A549 (cell line): ENCODE data around the gene PPP1R2. TPM values are rescaled to one million over a fixed set of nuclear protein-coding genes. Genes with fewer than 3 reads are reported as not detected.
A peak's percentile ranks its signal among the peaks of the same experiment; 100 is the strongest.

Experiments used
- ATAC-seq, 2 experiments: fragments of 200-7000 bp in 1 of 2; fragments of >200 bp in 1 of 2; cut with Nextera tagmentation in 1 of 2; cut with Tn5 transposase in 1 of 2; 3 replicates each; pipeline versions ENCODE4 v1.8.0 to v1.9.1; 2018 to 2020; ENCODE audit warnings: mild to moderate bottlenecking in 1 of 2, moderate library complexity in 1 of 2
- CTCF ChIA-PET: fragments of 300-600 bp; sonication (Branson Sonifier 250); formaldehyde crosslinking; extraction: SDS; loops from one replicate; lab custom pipeline; 2021; ENCODE audit warnings: antibody characterized with exemption, inconsistent platforms; lab: Yijun Ruan, JAX
- POLR2A ChIA-PET: fragments of 350-600 bp; formaldehyde crosslinking; extraction: SDS; loops from one replicate; lab custom pipeline; 2021; ENCODE audit warnings: antibody characterized with exemption, inconsistent platforms; lab: Yijun Ruan, JAX
- DNase-seq, 2 experiments: peaks; one replicate each; pipeline versions ENCODE4 v3.0.0 to v3.0.0-alpha.2; 2011 to 2016; ENCODE audit warnings: low read depth in 1 of 2, low spot score in 1 of 2
- FAIRE-seq: peaks from 2 replicates; lab custom pipeline; 2011; peaks lifted over from hg19 to GRCh38; lab: Jason Lieb, UNC
- H3K27ac ChIP-seq, 2 experiments: fragments of >200 bp; sonication (Bioruptor Twin); formaldehyde crosslinking; 3 replicates each; pipeline ENCODE4 v1.5.1; 2016 to 2017
- H3K4me1 ChIP-seq: fragments of >200 bp; sonication (Bioruptor Twin); formaldehyde crosslinking; 3 replicates; pipeline ENCODE4 v1.6.1; 2016
- H3K4me2 ChIP-seq: fragments of >200 bp; sonication (Bioruptor Twin); formaldehyde crosslinking; 3 replicates; pipeline ENCODE4 v1.6.1; 2016
- H3K4me3 ChIP-seq: fragments of >200 bp; sonication (Bioruptor Twin); formaldehyde crosslinking; 3 replicates; pipeline ENCODE4 v1.5.1; 2016
- H3K9me3 ChIP-seq: fragments of >200 bp; sonication (Bioruptor Twin); formaldehyde crosslinking; 3 replicates; pipeline ENCODE4 v1.6.1; 2016
- BHLHE40 ChIP-seq: IDR thresholded peaks from 2 replicates; pipeline ENCODE4 v1.6.1; 2012; ENCODE audit warnings: low read depth, low read length, inconsistent platforms
- CBX2 ChIP-seq: fragments of 200-600 bp; sonication (generic); IDR thresholded peaks from 2 replicates; pipeline ENCODE4 v1.6.1; 2016; ENCODE audit warnings: low read depth, mild to moderate bottlenecking, borderline replicate concordance
- CBX8 ChIP-seq: fragments of 200-600 bp; sonication (generic); IDR thresholded peaks from 2 replicates; pipeline ENCODE4 v1.6.1; 2016
- CHD2 ChIP-seq: fragments of 150-350 bp; IDR thresholded peaks from 2 replicates; pipeline ENCODE4 v1.6.1; 2014; ENCODE audit warnings: low read length; ENCODE audit not compliant: partially characterized antibody
- CTCF ChIP-seq: fragments of >200 bp; sonication (Bioruptor Twin); formaldehyde crosslinking; IDR thresholded peaks from 3 replicates; pipeline ENCODE4 v1.5.1; 2016
- EHMT2 ChIP-seq: fragments of 200-600 bp; sonication (generic); IDR thresholded peaks from 2 replicates; pipeline ENCODE4 v1.6.1; 2016; ENCODE audit warnings: antibody characterized with exemption, low read depth, mild to moderate bottlenecking, moderate library complexity
- FOSB ChIP-seq: fragments of 250-450 bp; sonication (Bioruptor Pico); IDR thresholded peaks from 2 replicates; pipeline ENCODE4 v1.5.0; 2020; ENCODE audit warnings: mild to moderate bottlenecking, moderate library complexity
- FOSL2 ChIP-seq, 2 experiments: fragments of 450-650 bp in 1 of 2; fragments of >200 bp in 1 of 2; sonication (Bioruptor Twin) in 1 of 2; formaldehyde crosslinking; IDR thresholded peaks; 2 replicates each; pipeline versions ENCODE4 v1.5.0 to v1.6.1; 2016 to 2020; ENCODE audit warnings: mild to moderate bottlenecking in 1 of 2, moderate library complexity in 1 of 2
- HDAC2 ChIP-seq: fragments of 200-600 bp; sonication (generic); IDR thresholded peaks from 2 replicates; pipeline ENCODE4 v1.6.1; 2016
- HMGXB4 ChIP-seq: fragments of 250-450 bp; sonication (Bioruptor Pico); IDR thresholded peaks from 2 replicates; pipeline ENCODE4 v1.5.0; 2021; ENCODE audit warnings: mild to moderate bottlenecking, moderate library complexity, borderline replicate concordance
- HOXB13 ChIP-seq: fragments of 250-450 bp; sonication (Bioruptor Pico); IDR thresholded peaks from 2 replicates; pipeline ENCODE4 v1.5.0; 2020; ENCODE audit warnings: low read depth, mild to moderate bottlenecking, moderate library complexity
- JUN ChIP-seq, 2 experiments: fragments of >200 bp; sonication (Bioruptor Twin); formaldehyde crosslinking; IDR thresholded peaks; 2 replicates in 1 of 2; 3 replicates in 1 of 2; pipeline ENCODE4 v1.6.1; 2016 to 2017
- JUNB ChIP-seq: fragments of >200 bp; sonication (Bioruptor Twin); formaldehyde crosslinking; IDR thresholded peaks from 2 replicates; pipeline ENCODE4 v1.6.1; 2016
- KDM1A ChIP-seq: fragments of 200-600 bp; sonication (generic); IDR thresholded peaks from 2 replicates; pipeline ENCODE4 v1.6.1; 2016; ENCODE audit warnings: low read depth, mild to moderate bottlenecking
- MAX ChIP-seq: IDR thresholded peaks from 2 replicates; pipeline ENCODE4 v1.6.1; 2012
- MAZ ChIP-seq: fragments of 150-350 bp; IDR thresholded peaks from 2 replicates; pipeline ENCODE4 v1.6.1; 2014; ENCODE audit warnings: antibody characterized with exemption, low read depth, low read length, borderline replicate concordance
- NR3C1 ChIP-seq: fragments of >200 bp; sonication (Bioruptor Twin); formaldehyde crosslinking; IDR thresholded peaks from 3 replicates; pipeline ENCODE4 v1.6.1; 2017
- PBX3 ChIP-seq: IDR thresholded peaks from 2 replicates; pipeline ENCODE4 v1.6.1; 2012
- REST ChIP-seq: fragments of 200-600 bp; sonication (generic); IDR thresholded peaks from 2 replicates; pipeline ENCODE4 v1.6.1; 2016; ENCODE audit warnings: antibody characterized with exemption, mild to moderate bottlenecking, moderate library complexity
- SMC3 ChIP-seq: fragments of >200 bp; sonication (Bioruptor Twin); formaldehyde crosslinking; IDR thresholded peaks from 3 replicates; pipeline ENCODE4 v1.6.1; 2018; ENCODE audit warnings: inconsistent platforms
- TP53 ChIP-seq: fragments of 250-450 bp; sonication (Bioruptor Pico); IDR thresholded peaks from 2 replicates; pipeline ENCODE4 v1.5.0; 2021; ENCODE audit warnings: mild to moderate bottlenecking, moderate library complexity
- WGBS: methylation state at CpG from one replicate; pipeline ENCODE4 v1.1.6; 2017; ENCODE audit errors: missing lambda C conversion rate; 5-methylcytosine and 5-hydroxymethylcytosine counted together
- polyA plus RNA-seq, 4 experiments: library from polyadenylated mRNA; depleted of rRNA in 3 of 4; stranded (reverse); fragments of >200 nt; fragmentation: RNase III in 1 of 4; extraction: RNeasy Plus Mini Kit Qiagen cat#74134 plus additional on column Dnase treatment in 1 of 4; gene quantifications; 2 replicates in 3 of 4; 3 replicates in 1 of 4; pipeline ENCODE4 v1.2.3, GENCODE V29; 2011 to 2017

The PPP1R2 gene
- polyA plus RNA-seq, 2 of the 4 experiments (the other 2 are of a cell fraction): 13.4 to 47.3 TPM

- DNase-seq (peak; percentile 21 to 60), FAIRE-seq (no peak), ATAC-seq (0 out of 6 replicates have a peak, but pooled peaks have one; percentile 6 to 13)
- ChIA-PET POLR2A (no interaction called here), CTCF (interaction anchor here (1.2 kb wide), 1 partner anchor 276 kb away, joined by 4 read pairs; no protein-coding TSS in a partner anchor)
- WGBS: 6% methylated on average over 4 of the region's 4 CpGs
- H3K9me3 ChIP-seq: no peaks in the 10 kb centered on the region
- H3K27ac ChIP-seq: no peak overlapping the region
- peak overlapping the region; percentile 48 for H3K4me2 ChIP-seq
- H3K4me3 ChIP-seq: no peak overlapping the region
- TF ChIP-seq FOSL2 (IDR thresholded peaks at IDR 0.05) (0 out of 2 replicates have a peak, but pooled peaks have one; percentile 43), FOSL2 (CRISPR knock-in tag; IDR thresholded peaks at IDR 0.05) (peak; percentile 17; the same call in 1 of the 2 replicates), MAZ (no peak), JUNB (peak; percentile 15; the same call in 1 of the 2 replicates)
- H3K4me1 ChIP-seq: peaks cover 17% of the 10 kb centered on the region; the same call in 2 of the 3 replicates
Measured at GRCh38 chr3:195546130-195546560, 3.0 kb upstream of the PPP1R2 start.

GRCh38 chr3:195544634-195545033 lies 1.5 kb upstream of the PPP1R2 start:
- DNase-seq: no peak
- ChIA-PET CTCF (interaction anchor here (1.1 kb wide), 1 partner anchor 273 kb away, joined by 4 read pairs; the partner anchor contains the start of gene XXYLT1), POLR2A (no interaction called here)
- H3K4me3 ChIP-seq: no peak overlapping the region
- FAIRE-seq: no peak
- TF ChIP-seq BHLHE40: no peak
- no peak for TF ChIP-seq CBX2
- TF ChIP-seq KDM1A: no peak
- TF ChIP-seq JUN (IDR thresholded peaks at IDR 0.05): no peak
- no peak for TF ChIP-seq NR3C1
- TF ChIP-seq CTCF: no peak
- no peak for TF ChIP-seq SMC3
- no peak for TF ChIP-seq HDAC2
- no peak for TF ChIP-seq MAX
- no peak for TF ChIP-seq TP53 (CRISPR knock-in tag)
- no peak for TF ChIP-seq CHD2
- TF ChIP-seq PBX3: no peak
- TF ChIP-seq REST: no peak
- TF ChIP-seq FOSB (CRISPR knock-in tag): no peak
- TF ChIP-seq CBX8: no peak
- no peak for TF ChIP-seq JUNB
- no peak for TF ChIP-seq HOXB13 (CRISPR knock-in tag)
- TF ChIP-seq EHMT2: no peak
- no peak for TF ChIP-seq HMGXB4 (CRISPR knock-in tag)
- H3K27ac ChIP-seq: no peak overlapping the region
- H3K4me1 ChIP-seq: peaks cover 26% of the 10 kb centered on the region; the same call in 2 of the 3 replicates
- H3K4me2 ChIP-seq: no peak overlapping the region
- 86% methylated on average over 2 of the region's 3 CpGs for WGBS
- H3K9me3 ChIP-seq: no peaks in the 10 kb centered on the region
- ATAC-seq: no peak
